HCT116 (cell line): ENCODE measurements around the gene POLR2A. TPM values are rescaled to one million over a fixed set of nuclear protein-coding genes. Genes with fewer than 3 reads are reported as not detected.

Source experiments
- ATAC-seq: fragments of 200-7000 bp; cut with Tn5 transposase; 2 replicates; pipeline ENCODE4 v1.9.1; 2020; ENCODE audit warnings: mild to moderate bottlenecking, moderate library complexity
- BruUV-seq: library from RNA; stranded (reverse); fragments of 400-500 nt; replicated peaks from 2 replicates; lab custom pipeline; 2021; lab: Mats Ljungman, UMichigan
- CTCF ChIA-PET: fragments of 300-600 bp; sonication (Branson Sonifier 250); formaldehyde crosslinking; loops from one replicate; lab custom pipeline; 2021; ENCODE audit warnings: antibody characterized with exemption; lab: Charles Lee
- POLR2A ChIA-PET: fragments of 300-600, 350-600 bp; sonication (Branson Sonifier 250); formaldehyde crosslinking; loops from one replicate; lab custom pipeline; 2021; ENCODE audit warnings: antibody characterized with exemption; lab: Charles Lee
- RAD21 ChIA-PET, 2 experiments: fragments of 300-600 bp; sonication (Branson Sonifier 250); formaldehyde crosslinking; loops; one replicate each; lab custom pipeline; 2023; ENCODE audit warnings: low total read pairs in 2 of 2; ENCODE audit not compliant: uncharacterized antibody in 2 of 2, unreplicated experiment in 2 of 2, low non-redundant PET in 1 of 2; lab: Charles Lee
- DNase-seq: peaks from one replicate; pipeline ENCODE4 v3.0.0-alpha.2; 2010; ENCODE audit warnings: low read depth, low spot score
- H2AFZ ChIP-seq: fragments of 200-600 bp; shearing (Covaris generic), sonication (generic); 2 replicates; pipeline ENCODE4 v1.6.1; 2017; ENCODE audit warnings: low read depth, mixed run types, mixed read lengths, antibody characterized with exemption, low read length; ENCODE audit not compliant: poor library complexity, severe bottlenecking
- H3K27ac ChIP-seq: 2 replicates; pipeline ENCODE4 v1.5.1; 2012; ENCODE audit warnings: low read depth, low read length
- H3K27me3 ChIP-seq: fragments of 200-600 bp; sonication (generic); 2 replicates; pipeline ENCODE4 v1.6.1; 2016; ENCODE audit warnings: mixed run types, low read length, mixed read lengths; ENCODE audit not compliant: insufficient read depth
- H3K36me3 ChIP-seq, 2 experiments: fragments of 200-500 bp in 1 of 2; fragments of 200-600 bp in 1 of 2; sonication (Bioruptor generic) in 1 of 2; sonication (generic) in 1 of 2; 2 replicates each; pipeline versions ENCODE4 v1.5.1 to v1.6.1; 2014 to 2016; ENCODE audit warnings: low read length in 2 of 2, inconsistent platforms in 1 of 2, mixed read lengths in 1 of 2, mixed run types in 1 of 2; ENCODE audit not compliant: insufficient read depth in 2 of 2, control insufficient read depth in 1 of 2
- H3K4me1 ChIP-seq, 2 experiments: fragments of 200-600 bp in 1 of 2; sonication (generic) in 1 of 2; 2 replicates each; pipeline versions ENCODE4 v1.5.1 to v1.6.1; 2012 to 2017; ENCODE audit warnings: low read length in 2 of 2, inconsistent platforms in 1 of 2, mild to moderate bottlenecking in 1 of 2, mixed read lengths in 1 of 2, mixed run types in 1 of 2, moderate library complexity in 1 of 2; ENCODE audit not compliant: insufficient read depth in 2 of 2, control insufficient read depth in 1 of 2
- H3K4me2 ChIP-seq: fragments of 200-600 bp; sonication (generic); 2 replicates; pipeline ENCODE4 v1.6.1; 2017; ENCODE audit warnings: mixed run types, low read length, mixed read lengths
- H3K4me3 ChIP-seq, 2 experiments: fragments of 200-600 bp in 1 of 2; sonication (generic) in 1 of 2; replicated peaks in 1 of 2; 2 replicates each; pipeline ENCODE4 v1.5.1; 2011 to 2016; ENCODE audit warnings: low read length in 2 of 2, control low read depth in 1 of 2, low read depth in 1 of 2, mild to moderate bottlenecking in 1 of 2, mixed read lengths in 1 of 2, mixed run types in 1 of 2
- H3K79me2 ChIP-seq: fragments of 200-600 bp; sonication (generic); 2 replicates; pipeline ENCODE4 v1.6.1; 2017; ENCODE audit warnings: mild to moderate bottlenecking, mixed run types, low read length, moderate library complexity, mixed read lengths; ENCODE audit not compliant: insufficient read depth
- H3K9ac ChIP-seq: fragments of 200-600 bp; sonication (generic); 2 replicates; pipeline ENCODE4 v1.6.1; 2016; ENCODE audit warnings: low read length, mixed read lengths
- H3K9me2 ChIP-seq: fragments of 200-600 bp; sonication (generic), shearing (Covaris generic); 2 replicates; pipeline ENCODE4 v1.6.1; 2017; ENCODE audit warnings: mixed run types, mild to moderate bottlenecking, moderate library complexity; ENCODE audit not compliant: insufficient read depth
- H3K9me3 ChIP-seq, 2 experiments: fragments of 200-500 bp in 1 of 2; fragments of 200-600 bp in 1 of 2; sonication (Bioruptor generic) in 1 of 2; sonication (generic) in 1 of 2; 2 replicates each; pipeline ENCODE4 v1.6.1; 2014 to 2017; ENCODE audit warnings: low read length in 2 of 2, mixed read lengths in 2 of 2, inconsistent platforms in 1 of 2, low read depth in 1 of 2, mild to moderate bottlenecking in 1 of 2, mixed run types in 1 of 2, moderate library complexity in 1 of 2; ENCODE audit not compliant: control insufficient read depth in 1 of 2, insufficient read depth in 1 of 2
- H4K20me1 ChIP-seq: fragments of 200-600 bp; sonication (generic), shearing (Covaris generic); 2 replicates; pipeline ENCODE4 v1.6.1; 2017; ENCODE audit warnings: mixed run types, mild to moderate bottlenecking, moderate library complexity; ENCODE audit not compliant: insufficient read depth
- CBX3 ChIP-seq: IDR thresholded peaks from 2 replicates; pipeline ENCODE4 v1.6.1; 2012; ENCODE audit warnings: low read depth
- EZH2 ChIP-seq: fragments of 200-600 bp; sonication (generic); IDR thresholded peaks from 2 replicates; pipeline ENCODE4 v1.6.1; 2017; ENCODE audit warnings: antibody characterized with exemption, mixed run types
- EZH2phosphoT487 ChIP-seq: fragments of 200-600 bp; IDR thresholded peaks from 2 replicates; pipeline ENCODE4 v1.6.1; 2018; ENCODE audit warnings: antibody characterized with exemption, borderline replicate concordance
- POLR2AphosphoS5 ChIP-seq: IDR thresholded peaks from 2 replicates; pipeline ENCODE4 v1.6.1; 2011; ENCODE audit warnings: mild to moderate bottlenecking, low read depth, low read length, moderate library complexity
- RAD21 ChIP-seq: IDR thresholded peaks from 2 replicates; pipeline ENCODE4 v1.6.1; 2012; ENCODE audit warnings: low read depth, mild to moderate bottlenecking
- REST ChIP-seq: IDR thresholded peaks from 2 replicates; pipeline ENCODE4 v1.6.1; 2012; ENCODE audit warnings: low read depth
- ZFX ChIP-seq: fragments of 450-650 bp; IDR thresholded peaks from 2 replicates; pipeline ENCODE4 v1.6.1; 2017
- ZNF274 ChIP-seq: fragments of 200-500 bp; sonication (Bioruptor generic); IDR thresholded peaks from 2 replicates; pipeline ENCODE4 v1.6.1; 2014; ENCODE audit warnings: mild to moderate bottlenecking, low read depth, low read length, inconsistent platforms
- intact Hi-C: fragments of 100-400 bp; cut with micrococcal nuclease; formaldehyde crosslinking; loops from 2 replicates; pipeline ENCODE4 v1.10.0; 2022
- total RNA-seq: library from RNA; stranded (reverse); gene quantifications from one replicate; pipeline ENCODE4 v1.2.1, GENCODE V29; 2021; ENCODE audit not compliant: unreplicated experiment

The POLR2A gene
- total RNA-seq, 1 experiment from 2014 or later: 205 TPM

- Histone ChIP-seq H2AFZ (no peak overlapping the region), H3K4me3 (no peak overlapping the region), H3K79me2 (no peaks in the 10 kb centered on the region), H3K36me3 (no peaks in the 10 kb centered on the region), H3K4me1 (no peaks in the 10 kb centered on the region), H3K9me2 (no peaks in the 10 kb centered on the region), H3K27ac (no peak overlapping the region), H4K20me1 (no peaks in the 10 kb centered on the region), H3K4me2 (no peak overlapping the region), H3K27me3 (no peaks in the 10 kb centered on the region), H3K9me3 (peaks cover 0 to 4% of the 10 kb centered on the region in 2 experiments; a peak in 1 of 4 replicates), H3K9ac (no peak overlapping the region)
- ChIA-PET POLR2A (no interaction called here), CTCF (no interaction called here), RAD21 (no interaction called here)
- intact Hi-C loops: no loop called here
- DNase-seq: no peak
- TF ChIP-seq ZNF274: no peak
- TF ChIP-seq POLR2AphosphoS5: no peak
- no peak for TF ChIP-seq ZFX
- ATAC-seq: no peak
- BruUV-seq: no TSS peak
Observed at GRCh38 chr17:7530023-7530900, 46.1 kb downstream of the POLR2A start.

- ATAC-seq: no peak
Observed at GRCh38 chr17:7538050-7538449, 53.9 kb downstream of the POLR2A start.

More at GRCh38 chr17:7538050-7538449, 53.9 kb downstream of the POLR2A start:
- Histone ChIP-seq H3K9me3 (peaks cover 8 to 12% of the 10 kb centered on the region in 2 experiments; a peak in 2 of 4 replicates), H4K20me1 (no peaks in the 10 kb centered on the region), H3K79me2 (no peaks in the 10 kb centered on the region), H3K9me2 (no peaks in the 10 kb centered on the region), H3K4me3 (no peak overlapping the region), H3K4me1 (no peaks in the 10 kb centered on the region), H3K4me2 (no peak overlapping the region), H2AFZ (no peak overlapping the region)
- intact Hi-C loops: no loop called here
- CTCF ChIA-PET: no interaction called here
- RAD21 ChIA-PET: no interaction called here
- TF ChIP-seq ZFX: no peak
- no peak for TF ChIP-seq REST
- TF ChIP-seq EZH2: no peak
- TF ChIP-seq EZH2phosphoT487: no peak
- TF ChIP-seq CBX3: peak; percentile 66; the same call in 1 of the 2 replicates
- no peak for TF ChIP-seq RAD21
- TF ChIP-seq, all 23 proteins: peak for 1
- POLR2A ChIA-PET: no interaction called here
- DNase-seq: no peak
- no peak overlapping the region for H3K9ac ChIP-seq
- no peaks in the 10 kb centered on the region for H3K27me3 ChIP-seq
- H3K36me3 ChIP-seq: no peaks in the 10 kb centered on the region
- H3K27ac ChIP-seq: no peak overlapping the region
- no TSS peak for BruUV-seq
